GM12801 (cell line): ENCODE measurements around the gene MAOB.

Source experiments
- TF ChIP-seq, protein P1 (sequence below): IDR thresholded peaks from one replicate; pipeline ENCODE4 v1.5.1; 2011; ENCODE audit warnings: control low read depth; ENCODE audit not compliant: insufficient read length; ENCODE audit errors: extremely low read depth

MAOB gene

DNA sequence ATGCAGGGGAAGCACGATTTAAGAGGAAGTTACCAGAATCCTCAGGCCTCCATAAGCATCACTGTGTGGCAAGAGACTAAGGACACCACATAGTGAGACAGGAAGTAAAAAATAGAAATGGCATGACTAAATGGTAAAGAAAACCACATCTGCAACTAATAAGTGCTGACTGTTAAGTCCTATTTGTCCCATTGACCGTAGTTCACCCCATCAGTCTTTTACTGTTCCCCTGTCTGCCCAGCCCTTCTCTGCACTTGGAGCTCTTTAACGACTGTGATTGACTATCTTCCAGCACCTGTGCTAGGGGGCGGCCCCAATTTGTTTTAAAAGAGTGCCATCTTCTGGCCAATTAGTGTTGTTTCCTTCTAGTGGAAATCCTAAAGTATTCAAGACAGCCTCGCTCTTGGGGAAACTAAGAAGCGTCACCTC is 132.0 kb downstream of the MAOB start:
- TF ChIP-seq, protein P1, sequence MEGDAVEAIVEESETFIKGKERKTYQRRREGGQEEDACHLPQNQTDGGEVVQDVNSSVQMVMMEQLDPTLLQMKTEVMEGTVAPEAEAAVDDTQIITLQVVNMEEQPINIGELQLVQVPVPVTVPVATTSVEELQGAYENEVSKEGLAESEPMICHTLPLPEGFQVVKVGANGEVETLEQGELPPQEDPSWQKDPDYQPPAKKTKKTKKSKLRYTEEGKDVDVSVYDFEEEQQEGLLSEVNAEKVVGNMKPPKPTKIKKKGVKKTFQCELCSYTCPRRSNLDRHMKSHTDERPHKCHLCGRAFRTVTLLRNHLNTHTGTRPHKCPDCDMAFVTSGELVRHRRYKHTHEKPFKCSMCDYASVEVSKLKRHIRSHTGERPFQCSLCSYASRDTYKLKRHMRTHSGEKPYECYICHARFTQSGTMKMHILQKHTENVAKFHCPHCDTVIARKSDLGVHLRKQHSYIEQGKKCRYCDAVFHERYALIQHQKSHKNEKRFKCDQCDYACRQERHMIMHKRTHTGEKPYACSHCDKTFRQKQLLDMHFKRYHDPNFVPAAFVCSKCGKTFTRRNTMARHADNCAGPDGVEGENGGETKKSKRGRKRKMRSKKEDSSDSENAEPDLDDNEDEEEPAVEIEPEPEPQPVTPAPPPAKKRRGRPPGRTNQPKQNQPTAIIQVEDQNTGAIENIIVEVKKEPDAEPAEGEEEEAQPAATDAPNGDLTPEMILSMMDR: no peak

DNA sequence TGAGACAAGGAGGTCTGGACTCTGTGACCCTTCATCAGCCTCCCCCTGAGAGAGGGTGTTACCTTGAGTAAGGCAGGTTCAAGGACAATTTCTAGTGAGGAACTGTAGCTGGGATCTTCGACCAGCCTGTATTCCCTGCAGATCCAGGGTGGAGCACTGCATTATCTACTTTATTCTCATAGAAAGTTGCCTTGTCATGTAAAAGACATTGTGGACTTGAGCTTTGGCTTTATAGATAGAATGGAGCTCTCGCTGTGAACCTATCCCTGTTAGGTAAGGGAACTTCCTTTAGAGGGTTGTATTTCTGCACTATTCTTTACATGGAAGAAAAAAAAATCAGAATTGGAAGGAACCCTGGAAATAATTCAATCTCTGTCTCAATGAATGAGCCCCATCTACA is 134.8 kb downstream of the MAOB start:
- TF ChIP-seq, protein P1: no peak

DNA sequence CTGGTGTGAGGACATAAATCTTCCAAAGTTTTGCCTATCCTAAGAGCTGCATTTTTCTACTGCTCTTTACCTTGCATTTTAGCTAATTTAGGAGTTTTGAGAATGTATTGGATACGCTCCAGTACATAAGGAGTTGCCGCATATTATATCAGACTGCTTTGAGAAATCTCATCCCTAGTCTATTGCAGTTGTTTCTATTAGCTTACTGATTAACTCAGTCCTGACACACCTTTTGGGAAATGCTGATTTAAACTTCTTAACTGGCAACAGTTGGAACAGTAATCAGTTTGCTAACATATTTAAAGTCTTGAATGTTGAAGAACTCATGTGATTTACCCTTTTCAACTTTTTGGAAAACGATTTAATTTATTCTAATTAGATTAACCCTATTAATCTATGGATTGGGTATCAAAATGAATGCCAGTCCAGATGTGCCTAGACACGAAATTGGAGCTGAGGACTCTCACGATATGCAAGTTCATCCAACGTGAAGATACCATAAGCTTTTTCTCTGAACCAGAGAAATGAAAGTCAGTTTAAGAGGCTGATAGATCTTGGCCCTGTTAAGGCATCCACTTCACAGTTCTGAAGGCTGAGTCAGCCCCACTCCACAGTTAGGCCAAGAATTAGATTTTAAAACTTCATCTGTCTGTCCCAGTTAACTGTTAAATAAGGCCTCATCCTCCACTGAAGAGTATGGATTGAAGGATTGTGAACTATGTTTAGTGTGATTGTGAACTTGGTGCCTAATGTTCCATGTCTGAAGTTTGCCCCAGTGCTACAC is 136.1 kb downstream of the MAOB start:
- TF ChIP-seq, protein P1: no peak

DNA sequence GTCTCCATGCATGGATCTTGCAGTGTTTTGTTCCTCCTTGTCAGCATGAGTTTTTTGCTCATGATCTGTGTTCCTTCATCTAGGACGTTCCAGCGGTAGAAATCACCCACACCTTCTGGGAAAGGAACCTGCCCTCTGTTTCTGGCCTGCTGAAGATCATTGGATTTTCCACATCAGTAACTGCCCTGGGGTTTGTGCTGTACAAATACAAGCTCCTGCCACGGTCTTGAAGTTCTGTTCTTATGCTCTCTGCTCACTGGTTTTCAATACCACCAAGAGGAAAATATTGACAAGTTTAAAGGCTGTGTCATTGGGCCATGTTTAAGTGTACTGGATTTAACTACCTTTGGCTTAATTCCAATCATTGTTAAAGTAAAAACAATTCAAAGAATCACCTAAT is 138.0 kb downstream of the MAOB start:
- TF ChIP-seq, protein P1: no peak

DNA sequence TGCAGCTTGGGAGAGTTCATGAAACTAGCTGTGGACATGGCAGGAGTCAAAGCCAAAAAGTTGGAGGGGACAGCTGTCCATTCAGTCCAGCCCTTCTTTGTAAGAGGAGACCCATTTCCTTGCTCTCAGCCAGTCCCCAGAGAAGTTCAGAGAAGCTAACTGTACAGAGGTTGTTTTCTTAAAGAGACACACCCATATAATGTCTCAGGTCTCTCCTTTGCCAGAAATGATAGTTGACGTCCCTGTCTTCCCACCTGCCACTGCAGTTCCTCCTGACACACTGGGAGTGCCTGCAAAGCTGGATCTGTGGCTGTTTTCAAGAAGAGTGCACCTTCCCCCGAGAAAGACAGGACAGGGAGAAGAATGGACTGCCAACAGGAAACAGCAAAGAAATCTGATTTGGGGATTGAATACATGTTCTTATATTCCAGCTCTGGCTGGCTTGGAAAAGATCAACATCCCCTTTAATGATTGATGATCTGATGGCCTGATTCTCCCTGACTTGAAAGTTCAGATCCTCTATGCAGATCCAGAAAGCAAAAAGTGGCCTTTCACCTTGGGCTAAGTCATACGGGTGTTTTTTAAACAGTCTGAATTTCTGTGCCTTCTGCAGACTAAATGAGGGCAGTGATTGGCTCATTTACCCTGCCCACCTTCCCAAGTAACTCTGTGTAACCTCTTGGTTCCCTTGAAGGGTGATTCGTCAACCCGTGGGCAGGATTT is 139.0 kb downstream of the MAOB start:
- TF ChIP-seq, protein P1: no peak

DNA sequence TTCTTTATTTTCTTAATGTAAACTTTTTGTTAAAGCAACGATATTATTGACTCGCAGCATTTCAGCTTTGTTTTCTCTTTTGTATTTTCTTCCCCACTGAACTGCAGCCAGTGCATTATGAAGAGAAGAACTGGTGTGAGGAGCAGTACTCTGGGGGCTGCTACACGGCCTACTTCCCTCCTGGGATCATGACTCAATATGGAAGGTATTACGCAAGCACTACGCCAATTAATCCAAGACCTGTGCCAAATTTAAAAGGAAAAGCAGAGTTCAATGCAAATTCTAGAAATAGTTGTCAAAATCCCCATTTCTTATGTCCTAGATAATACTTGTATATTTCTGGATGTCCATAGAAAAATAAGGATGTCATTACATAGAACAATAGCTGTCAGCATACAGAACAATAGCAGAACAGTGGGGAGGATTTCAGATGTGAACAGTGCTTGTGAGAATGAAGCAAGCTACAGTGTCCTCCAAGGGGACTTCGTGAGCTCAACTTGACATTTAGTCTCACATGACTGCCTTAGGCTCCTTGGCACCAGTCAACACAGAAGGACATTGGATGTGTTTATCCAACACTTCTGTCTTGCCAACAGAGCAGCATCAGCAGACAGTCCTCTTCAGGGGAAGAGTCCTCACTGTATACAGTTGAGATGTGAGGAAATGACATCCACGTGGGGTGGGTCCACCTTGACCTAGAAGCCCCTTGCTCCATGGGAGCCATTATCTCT is 140.2 kb downstream of the MAOB start:
- TF ChIP-seq, protein P1: no peak

DNA sequence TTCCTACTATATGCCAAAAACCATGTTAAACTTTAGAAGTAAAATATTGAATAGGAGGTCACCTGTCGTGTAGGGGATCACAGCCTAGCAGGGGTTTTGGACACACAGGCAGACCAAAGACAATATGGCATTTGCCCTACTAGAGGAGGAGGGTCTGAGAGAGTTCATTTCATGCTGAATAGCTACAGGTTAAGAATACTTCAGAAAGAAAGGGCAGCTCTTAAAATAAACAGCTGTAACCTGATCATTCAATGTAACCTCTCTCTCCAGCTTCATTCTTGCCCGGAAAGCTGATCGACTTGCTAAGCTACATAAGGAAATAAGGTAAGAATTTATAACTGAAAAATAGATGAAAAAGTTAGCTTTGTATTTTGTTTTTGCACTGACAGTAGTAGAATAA is 146.3 kb downstream of the MAOB start:
- TF ChIP-seq, protein P1: no peak
